ENCODE measurements around the gene CTBP2.
"Not testable (repeated sequence)": the region's sequence is repeated elsewhere in the genome, so short reads cannot be mapped to it uniquely, and the experiment has no call there.

CTBP2 gene

GRCh38 chr10:125086691-125087090 lies 73.7 kb downstream of the CTBP2 start:
- no peak for DNase-seq (ENCODE audit: low read depth)

DNA sequence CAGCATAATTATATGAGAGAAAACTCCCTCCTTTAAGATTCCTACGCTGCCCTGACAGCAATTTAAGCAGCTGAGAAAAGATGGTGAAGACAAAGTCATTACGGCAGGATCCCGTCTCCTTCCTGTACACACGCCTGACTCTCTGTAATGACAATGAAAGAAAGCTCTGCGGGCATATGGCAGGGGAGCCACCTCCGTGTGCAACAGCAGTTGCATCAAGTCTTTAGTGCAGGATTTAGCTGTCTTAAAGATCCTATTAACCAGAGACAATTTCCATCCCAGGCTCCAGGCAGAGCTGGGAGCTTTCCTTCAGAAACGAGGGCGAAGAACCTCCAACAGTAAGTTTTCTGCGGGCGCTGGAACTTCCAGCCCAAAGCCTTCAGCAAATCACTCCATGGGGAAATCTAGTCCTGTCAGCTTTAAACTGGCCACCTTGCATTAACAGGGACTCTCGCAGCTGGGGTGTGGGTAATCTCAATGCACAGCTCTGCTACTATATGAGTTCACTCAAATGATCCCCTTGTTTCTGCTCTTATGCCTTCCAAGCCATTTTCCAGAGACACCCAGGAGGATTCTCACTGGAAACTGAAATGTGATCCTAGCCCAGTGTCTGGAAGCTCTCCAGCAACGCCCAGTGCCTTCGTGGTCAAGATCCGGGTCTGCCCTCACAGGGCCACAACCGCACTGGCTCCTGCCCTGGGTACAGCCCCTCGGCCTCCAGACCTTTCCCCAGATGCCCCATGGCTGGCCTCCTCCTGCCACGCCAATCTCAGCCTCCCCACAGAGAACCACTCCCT lies 74.9 kb downstream of the CTBP2 start:
- no peak for DNase-seq (ENCODE audit: low read depth)

DNA sequence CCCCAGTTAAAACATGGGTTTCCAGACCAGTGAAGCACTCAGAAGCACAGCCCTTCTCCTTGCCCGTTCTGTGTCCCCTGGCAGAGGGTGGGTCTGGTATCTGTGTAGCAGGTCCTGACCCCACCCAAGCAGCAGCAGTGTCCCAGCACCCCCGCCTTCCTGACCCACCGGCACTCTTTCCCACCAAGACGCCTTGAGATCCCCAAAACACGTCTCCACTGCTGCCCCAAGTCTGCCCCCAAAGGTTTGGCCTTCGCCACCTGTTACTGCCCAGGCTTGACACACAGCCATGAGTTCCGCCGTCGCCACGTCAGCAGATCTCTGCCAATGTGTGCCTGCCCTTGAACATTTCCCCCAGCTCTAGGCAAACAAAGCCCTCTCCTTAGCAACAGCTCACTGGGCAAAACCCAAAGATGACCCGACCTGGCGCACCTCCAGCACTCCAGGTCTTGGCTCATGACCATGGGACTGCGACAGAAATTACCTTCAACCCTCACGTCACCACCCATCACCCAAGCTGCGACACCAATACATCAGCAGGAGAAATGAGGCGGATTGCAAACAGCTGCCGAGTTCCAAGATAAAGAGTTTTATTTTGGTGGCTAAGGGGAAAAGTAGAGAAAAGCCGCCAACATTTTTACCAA lies 75.6 kb downstream of the CTBP2 start:
- no peak for DNase-seq (ENCODE audit: low read depth)

- no peak for DNase-seq (ENCODE audit: low read depth)
Observed at GRCh38 chr10:125084191-125084613, 76.2 kb downstream of the CTBP2 start.

- no peak for DNase-seq (ENCODE audit: low read depth)
Observed at GRCh38 chr10:125083576-125083920, 76.8 kb downstream of the CTBP2 start.

DNA sequence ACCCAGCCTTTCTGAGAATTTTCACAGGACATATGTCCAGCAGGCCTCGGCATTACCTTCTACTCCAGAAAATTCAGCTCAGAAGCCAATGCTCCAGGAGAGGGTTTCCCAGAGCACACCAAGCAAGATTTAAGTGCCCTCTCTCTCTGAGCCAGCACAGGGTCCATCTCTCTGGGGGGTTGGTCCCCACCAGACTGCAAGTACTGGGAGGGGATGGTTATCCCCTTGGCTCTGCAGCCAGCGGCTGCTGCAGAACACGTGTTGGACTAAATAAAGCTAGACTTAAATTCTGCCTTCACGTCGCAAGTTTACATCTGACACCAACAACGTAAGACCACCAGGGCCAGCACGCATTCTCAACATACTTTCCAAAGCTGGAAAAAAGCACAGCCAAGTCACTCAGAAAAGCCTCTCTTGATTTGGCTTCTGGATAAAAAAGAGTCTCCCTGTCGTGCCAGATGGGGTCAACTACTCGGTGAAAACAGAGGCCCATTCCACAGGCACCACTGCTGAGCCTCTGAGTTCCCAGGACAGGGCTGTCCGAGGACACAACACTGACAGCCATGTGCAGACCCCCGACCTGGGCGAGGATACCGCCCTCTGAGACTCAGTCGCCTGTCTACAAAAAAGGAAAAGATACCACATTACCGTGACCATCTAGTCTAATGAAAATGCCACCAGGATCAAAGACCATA lies 77.3 kb downstream of the CTBP2 start:
- no peak for DNase-seq (ENCODE audit: low read depth)

- DNase-seq (ENCODE audit: low read depth), result not testable (repeated sequence)
Observed at GRCh38 chr10:125082471-125082870, 77.9 kb downstream of the CTBP2 start.

- no peak for DNase-seq (ENCODE audit: low read depth)
Observed at GRCh38 chr10:125081931-125082330, 78.4 kb downstream of the CTBP2 start.

DNA sequence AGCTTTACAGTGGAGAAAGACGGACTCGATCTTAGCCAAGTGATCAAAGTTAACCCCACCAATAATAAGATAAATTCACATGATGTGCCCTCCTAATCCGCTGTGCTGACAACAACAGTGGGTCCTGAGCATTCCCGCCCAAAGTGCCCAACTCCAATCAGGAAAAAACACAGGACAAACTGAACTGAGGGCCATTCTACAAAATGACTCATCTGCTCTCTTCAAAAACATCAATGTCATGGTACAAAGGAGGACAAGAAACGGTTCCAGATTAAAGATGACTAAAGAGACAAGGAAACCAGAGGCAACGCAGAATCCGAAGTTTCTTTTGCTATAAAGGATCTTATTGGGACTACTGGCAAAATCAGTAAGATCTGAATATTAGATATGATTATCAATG lies 79.4 kb downstream of the CTBP2 start:
- no peak for DNase-seq (ENCODE audit: low read depth)

GRCh38 chr10:125080296-125080695 lies 80.1 kb downstream of the CTBP2 start:
- DNase-seq (ENCODE audit: low read depth), result no peak

DNA sequence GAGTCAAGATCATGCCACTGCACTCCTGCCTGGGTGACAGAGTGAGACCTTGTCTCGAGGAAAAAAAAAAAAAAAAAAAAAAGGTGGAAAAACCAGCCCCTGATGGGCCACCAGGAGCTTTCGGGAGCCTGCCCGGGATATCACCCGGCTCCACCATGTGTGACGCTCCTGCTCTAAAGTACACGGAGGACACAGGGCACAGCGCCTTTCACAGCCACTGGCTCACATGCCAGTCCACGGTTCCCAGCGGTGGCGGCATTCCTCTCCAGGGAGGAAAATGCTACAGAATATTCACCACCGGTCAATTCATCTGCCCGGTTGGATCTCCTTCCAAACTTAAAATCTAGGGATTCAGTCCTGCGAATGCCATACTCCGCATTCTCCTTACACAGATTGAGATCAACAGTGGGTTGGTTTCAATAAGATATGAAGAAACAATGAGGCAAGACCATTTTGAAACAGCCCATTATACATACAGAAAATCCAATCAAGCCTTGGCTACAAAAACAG lies 81.2 kb downstream of the CTBP2 start:
- no peak for DNase-seq (ENCODE audit: low read depth)

DNA sequence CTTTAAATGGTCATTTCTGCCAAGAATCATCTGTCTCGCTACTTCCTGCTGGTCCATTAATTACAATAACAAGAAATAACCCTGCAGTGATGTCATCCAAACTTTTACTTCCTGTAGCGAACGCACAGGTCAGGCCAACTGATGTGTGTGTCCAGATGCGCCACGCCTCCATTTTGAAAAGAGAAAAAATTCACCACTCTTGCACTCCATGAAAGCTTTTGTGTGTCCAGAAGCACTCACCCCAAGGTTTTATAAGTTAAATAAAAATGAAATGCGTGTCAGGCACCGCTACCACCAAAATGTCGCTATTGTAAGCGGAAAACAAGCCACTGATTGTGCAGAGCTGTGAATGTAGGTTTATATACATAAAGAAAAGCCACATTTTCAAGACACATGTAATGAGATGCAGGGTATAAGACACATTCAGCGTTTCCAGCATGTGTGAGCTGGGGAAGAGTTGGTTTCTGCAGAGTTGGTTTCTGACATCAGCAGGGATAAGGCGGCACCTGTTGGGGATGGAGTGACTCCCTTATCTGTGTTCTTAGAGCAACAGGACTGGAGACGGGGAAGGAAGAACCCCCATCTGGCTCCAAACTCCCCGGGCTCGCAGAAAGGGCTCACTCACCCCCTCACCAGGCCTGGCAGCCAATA lies 83.3 kb downstream of the CTBP2 start:
- DNase-seq (ENCODE audit: low read depth), result no peak

DNA sequence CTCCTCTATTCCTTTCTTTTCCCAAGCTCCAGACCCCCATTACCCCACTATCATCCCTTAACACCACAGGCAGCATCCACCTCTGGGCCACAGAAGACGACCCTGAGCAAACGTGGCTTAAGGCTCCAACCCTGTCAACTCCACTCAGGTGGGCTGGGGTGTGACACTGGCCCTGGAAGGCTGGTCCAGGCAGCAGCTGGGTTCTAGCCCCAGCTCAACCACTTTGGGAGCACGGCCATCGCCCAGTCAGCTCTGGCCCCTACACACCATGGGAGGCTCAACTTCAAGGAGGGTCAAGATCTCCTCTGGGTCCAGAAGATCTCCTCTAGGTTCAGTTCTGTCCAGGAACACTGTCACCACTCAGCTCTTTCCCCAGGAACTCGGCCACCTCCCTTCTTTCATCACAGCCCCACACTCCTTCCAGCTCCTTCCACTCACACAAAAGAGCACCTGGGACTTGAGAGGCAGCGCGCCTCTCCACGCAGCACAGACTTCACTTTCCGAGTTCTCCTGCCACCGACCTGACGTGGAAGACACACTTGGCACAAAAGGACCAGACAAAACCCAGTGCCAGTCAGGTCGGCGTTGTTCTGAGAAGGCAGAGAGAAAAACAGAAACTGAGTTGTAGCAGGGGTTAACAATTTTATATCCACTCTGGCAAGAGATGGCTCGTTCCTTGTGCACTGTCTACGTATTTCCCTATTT lies 84.1 kb downstream of the CTBP2 start:
- no peak for DNase-seq (ENCODE audit: low read depth)

DNA sequence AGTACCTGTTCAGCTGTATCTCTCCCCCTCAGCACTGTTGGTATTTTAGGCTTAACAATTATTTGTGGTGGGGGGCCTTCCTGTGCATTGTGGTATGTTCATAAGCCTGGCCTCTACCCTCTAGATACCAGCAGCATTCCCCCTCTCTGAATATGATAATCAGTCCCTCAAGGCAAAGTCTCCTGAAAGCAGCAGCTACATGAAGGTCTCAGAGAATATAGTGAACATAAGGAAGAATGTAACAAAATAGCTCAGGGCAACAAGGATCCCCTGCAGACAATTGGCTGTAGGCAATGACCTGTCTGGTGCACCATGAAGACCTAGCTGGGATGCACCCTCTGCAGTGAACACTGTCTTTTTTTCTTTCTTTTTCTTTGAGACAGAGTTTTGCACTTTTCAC lies 86.4 kb downstream of the CTBP2 start:
- no peak for DNase-seq (ENCODE audit: low read depth)

DNA sequence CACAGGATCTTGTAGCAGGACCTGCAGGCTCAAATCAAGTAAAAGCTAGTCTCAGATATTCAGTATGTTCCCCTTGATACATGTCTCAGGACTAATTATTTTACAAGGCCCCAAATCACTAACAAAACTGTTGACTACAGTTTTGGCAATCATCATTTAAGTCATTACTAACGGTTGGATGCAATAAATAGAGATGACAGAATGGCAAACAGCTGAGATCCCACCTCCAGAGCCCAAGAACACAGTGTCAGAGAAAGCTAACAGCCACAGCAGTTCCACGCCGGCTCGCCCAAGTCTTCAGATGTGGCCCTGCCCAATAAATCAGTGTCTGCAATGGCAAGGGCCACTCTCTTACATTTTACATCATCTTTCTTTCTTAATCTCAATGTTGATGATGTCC lies 87.6 kb downstream of the CTBP2 start:
- DNase-seq (ENCODE audit: low read depth), result no peak

GRCh38 chr10:125071008-125071407 lies 89.4 kb downstream of the CTBP2 start:
- DNase-seq (ENCODE audit: low read depth), result no peak

DNA sequence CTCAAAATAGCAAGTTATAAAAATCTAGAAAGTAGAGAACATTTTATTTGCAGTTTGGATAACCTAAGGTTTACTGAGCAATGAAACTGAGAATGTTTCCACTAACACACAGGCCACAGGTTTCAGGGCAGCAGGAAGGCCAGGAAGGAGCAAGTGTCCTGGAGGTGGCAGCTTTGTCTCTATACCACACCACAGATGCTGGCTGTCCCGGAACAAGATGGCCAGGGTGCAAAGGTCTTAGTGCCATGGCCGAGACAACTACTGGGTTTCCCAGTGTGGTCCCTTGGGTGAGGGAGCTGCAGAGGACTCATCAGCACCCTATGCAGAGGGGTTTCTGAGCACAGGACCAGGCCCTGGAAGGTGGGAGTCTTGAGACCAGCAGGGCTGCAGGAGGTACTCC lies 92.0 kb downstream of the CTBP2 start:
- no peak for DNase-seq (ENCODE audit: low read depth)

DNA sequence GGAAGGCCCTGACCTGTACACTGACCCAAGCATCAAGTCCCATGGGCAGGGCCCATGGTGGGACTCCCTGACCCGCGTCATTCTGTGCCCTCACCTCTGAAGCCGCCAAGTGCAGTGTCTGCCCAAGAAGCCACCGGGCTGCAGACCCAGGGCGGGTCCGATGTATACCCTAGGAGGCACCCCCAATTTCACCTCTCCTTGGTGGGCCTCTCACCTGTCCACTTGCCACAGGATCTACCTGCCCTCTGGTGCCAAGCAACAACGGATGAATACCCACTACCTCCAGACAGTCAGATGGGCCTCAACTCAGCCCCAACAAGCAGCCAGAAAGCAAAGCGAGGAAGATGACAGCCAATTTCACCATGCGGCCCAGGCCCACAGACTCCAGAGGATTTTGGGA lies 92.6 kb downstream of the CTBP2 start:
- DNase-seq (ENCODE audit: low read depth), result no peak

GRCh38 chr10:125066764-125067450 lies 93.5 kb downstream of the CTBP2 start:
- DNase-seq (ENCODE audit: low read depth), result no peak

DNA sequence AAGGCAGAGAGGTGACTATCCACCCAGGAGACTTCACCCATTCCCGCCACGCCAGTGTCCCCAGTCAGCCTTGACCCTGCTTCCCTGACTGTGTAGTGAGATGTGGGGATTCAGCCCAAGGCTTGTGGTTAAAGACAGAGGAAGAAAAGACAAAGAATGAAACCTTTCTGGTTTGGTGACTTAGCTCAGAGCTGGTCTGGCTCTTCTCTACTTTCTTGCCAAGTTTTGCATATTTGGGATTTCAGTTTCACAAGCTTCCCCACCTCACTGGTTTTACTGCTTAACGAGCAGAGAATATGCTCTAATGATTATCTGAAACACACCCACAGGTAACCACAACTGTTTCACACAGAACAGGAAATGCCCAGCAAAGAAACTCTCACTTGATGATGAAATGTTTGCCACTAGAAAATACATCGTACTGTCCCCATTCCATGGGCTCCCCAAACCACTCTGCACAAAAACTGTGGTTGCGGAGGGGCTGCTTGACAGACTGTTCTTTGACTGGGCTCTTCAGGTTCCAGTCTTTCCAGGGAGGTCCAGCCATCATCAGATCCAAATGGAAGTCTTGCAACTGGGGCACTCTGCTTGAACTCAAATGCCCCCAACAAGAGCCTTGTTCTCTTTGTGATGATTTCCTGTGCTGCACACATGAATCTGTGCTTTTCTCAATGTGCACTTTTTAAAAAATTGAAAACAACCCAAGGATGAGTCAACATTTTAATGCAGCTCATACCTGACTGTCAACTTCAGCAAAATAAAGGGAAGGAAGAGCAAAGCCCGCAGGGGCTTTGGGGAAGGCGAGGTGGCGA lies 95.5 kb downstream of the CTBP2 start:
- no peak for DNase-seq (ENCODE audit: low read depth)
